ENCODE measurements around the gene PLEKHO1. TPM values are rescaled to one million over a fixed set of nuclear protein-coding genes. Genes with fewer than 3 reads are reported as not detected.
"Not testable (repeated sequence)": the region's sequence is repeated elsewhere in the genome, so short reads cannot be mapped to it uniquely, and the experiment has no call there.

The PLEKHO1 gene
- polyA plus RNA-seq, 3 donors from 2014 or later = 20.6 to 32.5 (median 22.2) TPM

DNA sequence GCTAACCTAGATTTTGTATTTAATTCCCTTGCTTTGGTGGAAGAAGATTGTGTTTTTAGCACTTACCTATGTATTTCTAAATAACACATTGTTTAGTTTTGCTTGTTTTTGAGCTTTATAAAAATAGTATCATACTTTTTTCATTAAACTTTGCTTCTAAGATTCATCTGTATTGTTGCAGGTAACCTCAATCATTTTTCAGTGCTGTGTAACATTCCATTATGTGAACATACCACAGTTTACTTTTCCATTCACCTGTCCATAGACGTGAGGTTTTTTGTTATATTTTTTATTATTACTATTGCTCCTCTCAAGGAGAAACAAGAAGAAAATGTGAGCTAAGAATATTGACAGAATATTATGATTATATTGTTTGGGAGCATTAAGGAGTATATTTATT lies 15.2 kb upstream of the PLEKHO1 start:
- H3K9me3 Mint-ChIP-seq = no peaks in the 10 kb centered on the region
- peaks cover 0 to 2% (median 0%) of the 10 kb centered on the region in 3 donors for H3K27me3 Mint-ChIP-seq (ENCODE audit: low read depth in 3 of 3)
- H3K4me1 Mint-ChIP-seq = no peaks in the 10 kb centered on the region
- DNase-seq = no peak
- H3K4me3 Mint-ChIP-seq = no peak overlapping the region
- H3K27ac Mint-ChIP-seq = no peak overlapping the region
- H3K36me3 Mint-ChIP-seq = peaks cover 0 to 6% (median 0%) of the 10 kb centered on the region in 3 donors

DNA sequence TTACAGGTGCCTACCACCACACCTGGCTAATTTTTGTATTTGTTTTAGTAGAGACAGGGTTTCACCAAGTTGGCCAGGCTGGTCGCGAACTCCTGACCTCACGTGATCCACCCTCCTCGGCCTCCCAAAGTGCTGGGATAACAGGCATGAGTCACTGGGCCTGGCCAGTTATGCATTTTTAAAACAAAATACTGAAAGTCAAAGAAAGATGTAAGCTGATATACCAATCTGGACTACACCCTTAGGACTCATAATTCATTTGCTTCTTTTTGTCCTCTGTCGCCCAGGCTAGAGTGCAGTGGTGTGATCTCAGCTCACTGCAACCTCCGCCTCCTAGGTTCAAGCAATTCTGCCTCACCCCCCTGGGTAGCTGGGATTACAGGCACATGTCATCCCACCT lies 14.3 kb upstream of the PLEKHO1 start:
- not testable (repeated sequence) for H3K9me3 Mint-ChIP-seq; DNase-seq; H3K27ac Mint-ChIP-seq; H3K4me3 Mint-ChIP-seq; H3K4me1 Mint-ChIP-seq; H3K36me3 Mint-ChIP-seq; H3K27me3 Mint-ChIP-seq (ENCODE audit: low read depth in 3 of 3)

DNA sequence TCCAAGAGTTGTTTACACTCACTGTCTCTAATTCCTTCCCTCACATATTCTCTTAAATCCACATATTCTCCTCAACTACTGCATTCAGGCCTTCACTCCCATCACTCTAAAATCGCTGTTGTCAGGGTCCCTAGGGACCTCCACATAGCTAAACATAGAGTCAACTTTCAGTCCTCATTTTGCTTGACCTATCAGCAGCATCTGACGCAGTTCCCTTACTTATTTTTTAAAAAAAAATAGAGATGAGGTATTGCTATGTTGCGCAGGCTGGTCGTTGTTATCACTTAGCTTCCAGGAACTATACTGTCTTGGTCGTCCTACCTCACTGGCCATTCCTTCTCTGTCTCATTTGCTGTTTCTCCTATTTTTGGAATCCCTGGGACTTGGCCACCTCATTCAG lies 11.7 kb upstream of the PLEKHO1 start:
- DNase-seq = no peak
- H3K4me3 Mint-ChIP-seq = no peak overlapping the region
- H3K9me3 Mint-ChIP-seq = no peaks in the 10 kb centered on the region
- peaks cover 0 to 2% (median 0%) of the 10 kb centered on the region in 3 donors for H3K27me3 Mint-ChIP-seq (ENCODE audit: low read depth in 3 of 3)
- H3K4me1 Mint-ChIP-seq = no peaks in the 10 kb centered on the region
- H3K27ac Mint-ChIP-seq = no peak overlapping the region
- peaks cover 0 to 9% (median 0%) of the 10 kb centered on the region in 3 donors for H3K36me3 Mint-ChIP-seq

DNA sequence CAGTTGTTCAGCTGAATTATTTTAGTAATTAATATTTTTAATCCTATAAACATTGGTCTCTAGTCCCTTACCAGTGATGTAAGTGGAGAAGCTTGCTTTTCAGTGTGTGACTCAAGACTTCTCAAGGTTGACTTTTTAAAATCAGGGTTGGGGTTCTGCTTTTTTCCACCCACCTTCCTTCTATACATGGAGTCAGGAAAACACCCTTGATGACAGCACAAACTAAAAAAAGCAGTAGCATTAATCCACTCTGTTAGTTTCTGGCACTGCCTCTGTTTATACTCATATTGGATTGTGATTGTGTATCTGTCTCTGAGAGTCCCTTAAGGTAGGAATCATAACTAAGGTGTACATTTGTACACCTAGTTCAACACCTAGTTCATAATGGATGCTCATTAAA lies 8.3 kb upstream of the PLEKHO1 start:
- H3K4me3 Mint-ChIP-seq = no peak overlapping the region
- H3K9me3 Mint-ChIP-seq = no peaks in the 10 kb centered on the region
- H3K36me3 Mint-ChIP-seq = peaks cover 0 to 5% (median 3%) of the 10 kb centered on the region in 3 donors
- no peak overlapping the region for H3K27ac Mint-ChIP-seq
- no peaks in the 10 kb centered on the region for H3K4me1 Mint-ChIP-seq
- peaks cover 0 to 2% (median 2%) of the 10 kb centered on the region in 3 donors for H3K27me3 Mint-ChIP-seq (ENCODE audit: low read depth in 3 of 3)
- DNase-seq = no peak

DNA sequence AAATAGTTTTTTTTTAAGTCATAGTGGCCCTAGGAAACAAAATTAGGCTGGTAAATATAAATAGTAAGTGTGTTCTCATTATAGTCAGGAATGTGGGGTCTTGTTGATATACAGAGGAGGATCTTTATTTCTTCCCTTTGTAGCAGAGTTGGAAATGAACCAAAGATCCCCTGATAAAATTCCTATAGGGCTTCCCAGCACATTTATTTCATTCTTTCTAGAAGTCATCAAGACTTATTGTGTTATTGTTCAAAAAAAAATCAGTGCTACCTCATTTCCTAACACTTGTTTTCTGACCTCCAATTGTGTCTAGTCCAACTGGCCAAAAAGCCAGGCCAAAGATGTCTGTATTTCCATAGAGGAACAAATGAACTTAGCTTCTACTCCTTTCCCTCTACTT lies 7.6 kb upstream of the PLEKHO1 start:
- Mint-ChIP-seq H3K4me1 (peaks cover 4 to 6% of the 10 kb centered on the region in 2 donors), H3K27me3 (ENCODE audit: low read depth in 3 of 3) (peaks cover 0 to 2% (median 1%) of the 10 kb centered on the region in 3 donors), H3K36me3 (peaks cover 0 to 7% (median 3%) of the 10 kb centered on the region in 3 donors), H3K27ac (no peak overlapping the region), H3K9me3 (no peaks in the 10 kb centered on the region), H3K4me3 (no peak overlapping the region)
- no peak for DNase-seq

DNA sequence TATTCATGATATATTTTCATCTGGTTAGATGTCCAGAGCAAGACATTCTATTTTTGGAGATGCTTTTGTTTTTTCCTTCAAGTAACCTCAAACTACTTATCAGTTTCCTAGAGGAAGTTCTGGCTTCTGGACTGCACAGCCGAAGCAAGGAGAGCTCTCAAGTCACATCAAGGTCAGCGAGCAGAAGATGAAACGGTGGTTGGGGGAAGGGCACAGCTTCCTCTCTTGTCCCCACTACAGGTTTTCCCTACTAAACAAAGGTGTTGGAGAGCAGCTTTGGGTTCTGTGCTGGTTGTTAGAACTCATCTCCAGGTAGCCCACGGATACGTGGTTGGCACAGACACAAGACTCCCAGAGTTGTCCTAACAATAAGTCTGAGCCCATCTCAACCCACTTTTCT lies 5.1 kb upstream of the PLEKHO1 start:
- H3K4me3 Mint-ChIP-seq = no peak overlapping the region
- H3K27me3 Mint-ChIP-seq (ENCODE audit: low read depth in 3 of 3) = peaks cover 2 to 5% (median 4%) of the 10 kb centered on the region in 3 donors
- no peak for DNase-seq
- H3K4me1 Mint-ChIP-seq = peaks cover 15 to 18% of the 10 kb centered on the region in 2 donors
- peaks cover 0 to 7% (median 3%) of the 10 kb centered on the region in 3 donors for H3K36me3 Mint-ChIP-seq
- H3K27ac Mint-ChIP-seq = no peak overlapping the region
- no peaks in the 10 kb centered on the region for H3K9me3 Mint-ChIP-seq

DNA sequence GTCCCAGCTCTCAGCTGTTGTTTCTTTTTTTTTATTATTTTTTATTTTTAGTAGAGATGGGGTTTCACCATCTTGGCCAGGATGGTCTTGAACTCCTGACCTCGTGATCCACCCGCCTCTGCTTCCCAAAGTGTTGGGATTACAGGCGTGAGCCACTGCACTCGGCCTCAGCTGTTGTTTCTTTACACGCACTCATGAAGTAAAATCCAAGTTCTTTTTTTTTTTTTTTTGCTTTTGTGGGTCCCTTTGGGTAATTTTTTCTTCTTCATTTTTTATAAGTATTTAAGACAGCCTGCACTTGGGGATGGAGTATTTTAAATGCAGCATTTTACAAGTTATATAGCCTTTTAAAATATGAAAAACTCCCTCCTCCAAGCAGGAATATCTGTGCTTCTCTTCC lies 3.7 kb upstream of the PLEKHO1 start:
- H3K4me1 Mint-ChIP-seq = peaks cover 18 to 22% of the 10 kb centered on the region in 2 donors
- DNase-seq; H3K9me3 Mint-ChIP-seq; H3K27ac Mint-ChIP-seq; H3K27me3 Mint-ChIP-seq (ENCODE audit: low read depth in 3 of 3); H3K36me3 Mint-ChIP-seq; H3K4me3 Mint-ChIP-seq: not testable (repeated sequence)

DNA sequence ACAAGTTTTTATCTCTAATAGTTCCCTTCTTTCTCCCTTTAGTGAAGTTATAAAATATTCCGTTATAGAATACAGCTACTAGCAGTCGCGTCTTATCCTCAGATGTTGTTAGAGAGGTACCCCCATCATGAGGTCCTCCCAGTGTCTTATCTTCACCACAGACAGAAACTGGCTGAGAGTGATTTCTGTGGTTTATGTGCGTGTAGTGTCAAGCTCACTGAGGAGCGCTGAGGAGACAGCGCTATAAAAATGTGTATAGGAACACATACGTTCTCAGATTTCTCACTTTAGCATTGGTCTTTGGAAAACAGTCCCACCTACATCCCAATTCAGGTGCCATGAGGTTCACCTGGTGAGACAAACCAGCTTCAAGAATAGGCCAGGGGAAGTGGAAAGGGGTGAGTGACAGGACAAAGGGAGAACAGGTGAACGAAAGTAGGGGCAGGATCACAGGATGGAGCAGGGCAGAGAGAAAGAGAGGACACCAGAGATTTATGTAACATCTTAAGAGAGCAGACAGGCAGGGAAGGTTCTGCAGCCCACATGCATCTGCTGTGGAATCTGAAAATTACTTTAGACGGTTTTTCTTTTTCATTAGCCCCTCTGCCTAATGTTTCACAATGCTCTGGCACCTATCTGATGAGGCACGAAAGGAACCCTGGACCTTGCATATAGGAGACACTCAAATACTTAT lies 2.7 kb upstream of the PLEKHO1 start:
- Mint-ChIP-seq H3K36me3 (peaks cover 0 to 7% (median 0%) of the 10 kb centered on the region in 3 donors), H3K4me3 (peak overlapping the region in 1 of 5 donors; percentile 25), H3K27ac (peak overlapping the region in 4 of 6 donors; percentile 3 to 40 (median 25)), H3K27me3 (ENCODE audit: low read depth in 3 of 3) (peaks cover 8 to 13% (median 10%) of the 10 kb centered on the region in 3 donors), H3K4me1 (peaks cover 28 to 31% of the 10 kb centered on the region in 2 donors), H3K9me3 (no peaks in the 10 kb centered on the region)
- no peak for DNase-seq

DNA sequence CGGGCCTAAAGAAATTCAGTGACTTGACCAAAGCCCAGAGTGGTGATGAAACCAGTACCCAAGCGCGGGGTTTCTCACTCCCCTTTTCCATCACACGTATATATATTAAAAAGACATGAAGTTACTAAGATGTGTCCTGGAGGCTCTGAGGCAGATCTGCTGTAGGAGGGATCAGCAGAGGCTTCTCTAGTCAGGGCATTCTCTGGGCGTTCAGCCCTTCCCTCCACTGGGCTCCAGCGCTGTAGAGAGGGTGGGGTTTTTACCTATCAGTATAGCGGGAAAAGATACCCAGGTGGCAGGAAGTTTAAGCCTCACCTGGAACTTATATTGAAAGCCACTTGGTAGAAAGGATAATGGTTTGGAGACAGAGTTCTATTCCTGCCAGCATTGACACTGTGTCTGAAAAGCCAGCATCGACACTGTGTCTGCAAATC lies 862 bp upstream of the PLEKHO1 start:
- Mint-ChIP-seq H3K27me3 (ENCODE audit: low read depth in 3 of 3) (peaks cover 8 to 13% (median 10%) of the 10 kb centered on the region in 3 donors), H3K4me1 (peaks cover 37 to 47% of the 10 kb centered on the region in 2 donors), H3K9me3 (no peaks in the 10 kb centered on the region), H3K27ac (peak overlapping the region; percentile 75 to 97 (median 86)), H3K36me3 (peaks cover 4 to 7% (median 4%) of the 10 kb centered on the region in 3 donors), H3K4me3 (peak overlapping the region; percentile 83 to 92 (median 91))
- DNase-seq = no peak

DNA sequence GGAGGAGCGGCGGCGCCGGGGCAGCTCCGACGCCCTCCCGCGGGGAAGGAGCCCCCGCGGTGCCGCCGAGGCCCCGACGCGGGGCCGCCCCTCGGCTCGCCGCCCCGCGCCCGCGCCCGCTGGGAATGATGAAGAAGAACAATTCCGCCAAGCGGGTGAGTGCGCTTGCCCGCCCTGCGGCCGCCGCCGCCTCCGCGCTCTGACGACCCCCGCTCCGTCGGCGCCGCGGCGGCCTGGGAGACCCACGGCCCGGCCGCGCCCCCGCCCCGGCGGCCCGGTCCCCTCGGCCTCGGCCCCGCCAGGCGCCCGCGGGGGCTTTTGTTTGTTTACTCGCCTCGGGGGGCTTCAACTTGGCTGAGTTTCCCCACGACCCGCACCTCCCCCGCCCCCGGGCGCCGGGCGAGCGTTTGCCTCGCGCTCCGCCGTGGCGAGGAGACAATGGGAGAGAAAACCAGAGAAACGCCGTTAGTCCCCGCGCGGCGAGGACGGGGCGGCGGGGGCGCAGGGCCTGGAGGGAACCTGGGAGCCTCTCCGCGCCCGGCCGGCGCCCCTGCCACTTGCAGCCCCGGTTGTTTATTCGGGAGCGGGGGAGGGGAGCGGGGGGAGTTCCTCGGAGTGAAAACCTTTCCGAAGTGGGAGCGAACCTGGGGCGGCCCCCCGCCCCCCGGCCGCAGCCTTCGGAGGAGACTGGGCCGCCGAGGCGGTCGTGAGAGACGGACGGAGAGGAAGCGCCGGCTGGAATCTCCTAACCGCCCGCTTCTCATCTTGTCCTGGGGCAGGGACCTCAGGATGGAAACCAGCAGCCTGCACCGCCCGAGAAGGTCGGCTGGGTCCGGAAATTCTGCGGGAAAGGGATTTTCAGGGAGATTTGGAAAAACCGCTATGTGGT lies 661 bp downstream of the PLEKHO1 start:
- peak in 2 of 3 donors; percentile 21 to 29 for DNase-seq
- H3K36me3 Mint-ChIP-seq = peaks cover 4 to 10% (median 7%) of the 10 kb centered on the region in 3 donors
- no peaks in the 10 kb centered on the region for H3K9me3 Mint-ChIP-seq
- H3K27me3 Mint-ChIP-seq (ENCODE audit: low read depth in 3 of 3) = peaks cover 8 to 15% (median 8%) of the 10 kb centered on the region in 3 donors
- H3K4me1 Mint-ChIP-seq = peaks cover 42 to 56% of the 10 kb centered on the region in 2 donors
- H3K27ac Mint-ChIP-seq = peak overlapping the region; percentile 80 to 97 (median 94)
- H3K4me3 Mint-ChIP-seq = peak overlapping the region; percentile 91 to 95 (median 92)

DNA sequence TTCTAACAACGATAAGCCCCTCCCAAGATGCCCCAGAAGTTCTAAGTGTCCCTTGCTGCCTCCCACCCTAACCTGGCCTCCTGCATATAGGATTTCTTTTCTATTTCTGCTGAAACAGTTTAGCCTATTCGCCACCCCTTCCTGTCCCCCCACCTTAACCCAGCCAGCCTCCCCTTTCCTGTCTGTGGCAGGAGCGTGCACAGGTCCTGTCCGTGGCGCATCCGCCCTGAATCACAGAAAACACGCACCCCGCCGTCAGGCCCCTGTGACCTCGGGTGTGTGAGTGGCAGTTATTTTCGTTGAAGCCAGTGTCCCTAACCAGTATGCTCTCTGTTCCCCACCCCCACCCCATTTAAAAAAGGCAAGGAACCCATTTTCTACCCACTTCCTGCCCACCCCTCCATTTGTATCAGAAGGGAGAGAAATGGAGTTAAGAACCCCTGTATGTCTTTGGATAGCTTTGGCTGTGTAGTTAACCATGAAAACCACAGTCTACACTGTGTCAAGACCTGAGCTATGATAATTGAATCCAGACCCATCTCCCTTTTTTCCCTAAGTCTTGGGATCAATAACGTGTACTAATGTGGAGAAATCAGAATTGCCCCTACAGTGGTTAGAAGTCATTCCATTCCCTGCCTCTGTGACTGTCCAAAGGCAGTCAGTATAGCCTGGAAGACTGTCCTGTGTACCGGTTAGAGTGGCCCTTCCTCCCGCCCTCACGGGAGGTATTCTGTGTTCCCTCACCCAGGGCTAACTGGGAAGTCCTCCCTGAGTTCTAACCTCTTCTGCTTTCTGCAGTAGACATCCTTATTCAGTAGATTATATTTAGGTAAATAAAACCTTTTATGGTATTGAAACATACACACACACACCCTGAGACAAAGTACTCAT lies 1.8 kb downstream of the PLEKHO1 start:
- H3K36me3 Mint-ChIP-seq = peaks cover 8 to 17% (median 14%) of the 10 kb centered on the region in 3 donors
- peaks cover 41 to 56% of the 10 kb centered on the region in 2 donors for H3K4me1 Mint-ChIP-seq
- peak; percentile 81 to 83 (median 82) for DNase-seq
- peak overlapping the region; percentile 84 to 95 (median 91) for H3K4me3 Mint-ChIP-seq
- H3K27ac Mint-ChIP-seq = peak overlapping the region; percentile 80 to 97 (median 94)
- H3K27me3 Mint-ChIP-seq (ENCODE audit: low read depth in 3 of 3) = peaks cover 8 to 15% (median 8%) of the 10 kb centered on the region in 3 donors
- H3K9me3 Mint-ChIP-seq = no peaks in the 10 kb centered on the region

DNA sequence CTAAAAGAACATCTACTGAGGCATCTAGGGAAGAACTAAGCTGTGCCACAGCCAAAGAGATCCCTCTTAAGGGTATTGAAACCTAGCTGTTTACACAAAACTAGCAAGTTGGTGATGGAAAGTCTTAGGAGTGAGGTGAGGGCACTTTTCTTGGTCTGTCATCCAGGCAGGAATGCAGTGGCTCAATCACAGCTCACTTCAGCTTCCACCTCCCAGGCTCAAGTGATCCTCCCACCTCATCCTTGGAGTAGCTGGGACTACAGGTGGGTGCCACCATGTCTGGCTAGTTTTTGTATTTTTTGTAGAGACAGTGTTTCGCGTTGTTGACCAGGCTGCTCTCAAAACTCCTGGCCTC lies 2.4 kb downstream of the PLEKHO1 start:
- Mint-ChIP-seq H3K36me3 (peaks cover 8 to 21% (median 15%) of the 10 kb centered on the region in 3 donors), H3K4me1 (peaks cover 35 to 51% of the 10 kb centered on the region in 2 donors), H3K27me3 (ENCODE audit: low read depth in 3 of 3) (peaks cover 8 to 15% (median 8%) of the 10 kb centered on the region in 3 donors), H3K9me3 (no peaks in the 10 kb centered on the region), H3K27ac (peak overlapping the region; percentile 80 to 97 (median 94)), H3K4me3 (peak overlapping the region in 4 of 5 donors; percentile 84 to 95 (median 92))
- DNase-seq = no peak

Measured in immature natural killer cell (primary cell).